ENCODE measurements around the gene CACNB3. TPM values are rescaled to one million over a fixed set of nuclear protein-coding genes. Genes with fewer than 3 reads are reported as not detected.
"Not testable (repeated sequence)": the region's sequence is repeated elsewhere in the genome, so short reads cannot be mapped to it uniquely, and the experiment has no call there.

The CACNB3 gene
- total RNA-seq, 1 donor from 2014 or later = 24.1 TPM

- DNase-seq (ENCODE audit: low spot score) = no peak
- ATAC-seq = no peak
- intact Hi-C loops (cut with DNase I) = no loop called here
Observed at GRCh38 chr12:48832321-48833060, 14.2 kb downstream of the CACNB3 start.

- ATAC-seq = no peak
- DNase-seq (ENCODE audit: low spot score) = no peak
Observed at GRCh38 chr12:48838048-48838447, 19.8 kb downstream of the CACNB3 start.

DNA sequence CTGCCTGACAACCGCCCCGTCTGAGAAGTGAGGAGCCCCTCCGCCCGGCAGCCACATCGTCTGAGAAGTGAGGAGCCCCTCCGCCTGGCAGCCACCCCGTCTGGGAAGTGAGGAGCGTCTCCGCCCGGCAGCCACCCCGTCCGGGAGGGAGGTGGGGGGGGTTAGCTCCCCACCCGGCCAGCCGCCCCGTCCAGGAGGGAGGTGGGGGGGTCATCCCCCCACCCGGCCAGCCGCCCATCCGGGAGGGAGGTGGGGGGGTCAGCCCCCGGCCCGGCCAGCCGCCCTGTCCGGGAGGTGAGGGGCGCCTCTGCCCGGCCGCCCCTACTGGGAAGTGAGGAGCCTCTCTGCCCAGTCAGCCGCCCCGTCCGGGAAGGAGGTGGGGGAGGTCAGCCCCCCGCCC, 23.7 kb downstream of the CACNB3 start:
- intact Hi-C loops (cut with DNase I); ATAC-seq; DNase-seq (ENCODE audit: low spot score): not testable (repeated sequence)

More at GRCh38 chr12:48838048-48838447, 19.8 kb downstream of the CACNB3 start:
- intact Hi-C loops (cut with DNase I) = no loop called here

- ATAC-seq (peak; percentile 99), DNase-seq (ENCODE audit: low spot score) (peak; percentile 94)
- intact Hi-C loops (cut with DNase I) = loop anchor here (5.0 to 10.0 kb wide), 3 partner anchors 35 to 143 kb away; partner anchors contain the start of gene DDN
Observed at GRCh38 chr12:48851883-48852733, 33.8 kb downstream of the CACNB3 start, which contains the start of gene DDX23. TSS of gene DDX23 (minus strand) at chr12:48852163. CDS start at chr12:48845782, 6,381 bp downstream.

- intact Hi-C loops (cut with DNase I) = loop anchor here (5.0 to 10.0 kb wide), 3 partner anchors 34 to 142 kb away; partner anchors contain the start of gene DDN
- DNase-seq (ENCODE audit: low spot score) (peak; percentile 94), ATAC-seq (peak; percentile 84)
Observed at GRCh38 chr12:48852734-48853688, 34.7 kb downstream of the CACNB3 start.

GRCh38 chr12:48854488-48854887, 36.2 kb downstream of the CACNB3 start:
- DNase-seq (ENCODE audit: low spot score) = no peak
- intact Hi-C loops (cut with DNase I) = loop anchor here (5.0 to 10.0 kb wide), 3 partner anchors 33 to 140 kb away; partner anchors contain the start of gene DDN
- ATAC-seq = no peak

DNA sequence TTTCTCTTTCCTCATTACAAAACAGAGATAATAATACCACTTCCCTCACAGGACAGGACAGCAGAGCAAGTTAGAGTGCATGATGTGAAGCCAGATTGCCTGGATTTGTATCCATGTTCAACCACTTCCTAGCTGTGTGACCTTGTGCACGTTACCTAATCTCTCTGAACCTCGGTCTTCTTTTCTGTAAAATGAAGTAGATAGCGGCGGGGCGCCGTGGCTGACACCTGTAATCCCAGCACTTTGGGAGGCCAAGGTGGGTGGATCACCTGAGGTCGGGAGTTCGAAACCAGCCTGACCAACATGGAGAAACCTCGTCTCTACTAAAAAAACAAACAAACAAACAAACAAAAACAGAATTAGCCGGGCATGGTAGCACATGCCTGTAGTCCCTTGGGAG, 36.6 kb downstream of the CACNB3 start:
- intact Hi-C loops (cut with DNase I) = loop anchor here (5.0 to 10.0 kb wide), 3 partner anchors 32 to 140 kb away; partner anchors contain the start of gene DDN
- not testable (repeated sequence) for ATAC-seq; DNase-seq (ENCODE audit: low spot score)

DNA sequence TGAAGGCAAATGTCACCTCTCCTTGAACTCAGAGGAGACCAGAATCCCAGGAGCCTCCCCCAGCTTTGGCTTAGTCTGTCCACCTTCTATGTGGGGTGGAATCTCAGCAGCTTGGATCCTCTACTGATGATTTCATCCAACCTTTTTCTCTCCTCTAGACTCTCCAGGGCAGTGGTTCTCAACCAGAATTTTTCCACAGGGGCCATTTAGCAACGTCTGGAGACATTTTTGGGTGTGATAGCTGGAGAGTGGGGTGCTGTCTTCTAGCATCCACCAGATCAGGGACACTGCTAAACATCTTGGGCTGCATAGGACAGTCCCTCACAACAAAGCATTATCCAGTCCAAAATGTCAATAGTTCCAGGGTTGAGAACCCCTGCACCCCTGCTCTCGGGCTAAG, 38.1 kb downstream of the CACNB3 start:
- no peak for ATAC-seq
- no peak for DNase-seq (ENCODE audit: low spot score)
- intact Hi-C loops (cut with DNase I) = loop anchor here (10.0 kb wide), 2 partner anchors 78 to 138 kb away; partner anchors contain the start of gene DDN

GRCh38 chr12:48857278-48857994, 39.1 kb downstream of the CACNB3 start:
- intact Hi-C loops (cut with DNase I) = loop anchor here (10.0 kb wide), 2 partner anchors 77 to 137 kb away; partner anchors contain the start of gene DDN
- ATAC-seq (no peak), DNase-seq (ENCODE audit: low spot score) (no peak)

DNA sequence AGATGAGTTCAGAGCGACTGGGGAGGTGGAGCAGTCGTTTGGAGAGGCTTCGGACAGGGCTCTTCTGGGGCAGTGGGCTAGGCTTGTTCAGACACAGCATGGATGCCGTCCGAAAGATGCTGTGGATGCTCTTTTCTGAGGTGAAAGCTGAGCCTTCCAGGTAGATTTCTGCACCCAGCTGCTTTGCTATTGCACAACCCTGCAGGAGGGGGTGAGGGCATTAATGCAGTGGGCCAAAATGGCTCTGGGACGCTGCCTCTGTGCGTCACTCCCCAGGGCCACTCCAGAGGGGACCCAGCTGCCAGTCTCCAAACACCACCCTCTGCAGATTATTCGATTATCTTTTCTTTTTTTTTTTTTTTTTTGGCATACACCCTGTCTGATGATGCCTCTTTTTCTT, 39.7 kb downstream of the CACNB3 start:
- intact Hi-C loops (cut with DNase I) = loop anchor here (10.0 kb wide), 2 partner anchors 77 to 137 kb away; partner anchors contain the start of gene DDN
- DNase-seq (ENCODE audit: low spot score) (no peak), ATAC-seq (no peak)

GRCh38 chr12:48859607-48860006, 41.3 kb downstream of the CACNB3 start:
- ATAC-seq (no peak), DNase-seq (ENCODE audit: low spot score) (no peak)
- intact Hi-C loops (cut with DNase I) = loop anchor here (10.0 kb wide), 2 partner anchors 75 to 135 kb away; partner anchors contain the start of gene DDN

GRCh38 chr12:48860236-48860635, 41.9 kb downstream of the CACNB3 start:
- intact Hi-C loops (cut with DNase I); DNase-seq (ENCODE audit: low spot score); ATAC-seq: not testable (repeated sequence)

GRCh38 chr12:48861111-48861510, 42.8 kb downstream of the CACNB3 start:
- intact Hi-C loops (cut with DNase I) = no loop called here
- no peak for ATAC-seq

GRCh38 chr12:48862760-48863159, 44.5 kb downstream of the CACNB3 start:
- DNase-seq (ENCODE audit: low spot score) (no peak), ATAC-seq (no peak)
- intact Hi-C loops (cut with DNase I) = no loop called here

More at GRCh38 chr12:48861111-48861510, 42.8 kb downstream of the CACNB3 start:
- DNase-seq (ENCODE audit: low spot score) = no peak

- intact Hi-C loops (cut with DNase I) = no loop called here
- DNase-seq (ENCODE audit: low spot score) (no peak), ATAC-seq (no peak)
Observed at GRCh38 chr12:48863291-48863690, 45.0 kb downstream of the CACNB3 start.

- ATAC-seq = peak; percentile 99
- intact Hi-C loops (cut with DNase I) = no loop called here
Observed at GRCh38 chr12:48865281-48866051, 47.2 kb downstream of the CACNB3 start, which contains the start of gene RND1. TSS of gene RND1 (minus strand) at chr12:48865870. CDS start at chr12:48865767, 103 bp downstream.

More at GRCh38 chr12:48865281-48866051, 47.2 kb downstream of the CACNB3 start, which contains the start of gene RND1:
- DNase-seq (ENCODE audit: low spot score) = peak; percentile 92
